GM21360 (cell line): ENCODE measurements around the gene ECD.
"Not testable (repeated sequence)": the region's sequence is repeated elsewhere in the genome, so short reads cannot be mapped to it uniquely, and the experiment has no call there.

Source experiments
- ATAC-seq: cut with Tn5 transposase; IDR thresholded peaks from one replicate; pipeline ENCODE4 v1.9.1; 2021; ENCODE audit warnings: mild to moderate bottlenecking, moderate library complexity; ENCODE audit not compliant: unreplicated experiment

ECD gene

GRCh38 chr10:73161079-73161478, 6.7 kb downstream of the ECD start:
- ATAC-seq: no peak

GRCh38 chr10:73159038-73159648, 8.7 kb downstream of the ECD start:
- no peak for ATAC-seq

GRCh38 chr10:73156054-73156453, 11.8 kb downstream of the ECD start:
- ATAC-seq: no peak

GRCh38 chr10:73152009-73152408, 15.8 kb downstream of the ECD start:
- ATAC-seq: no peak

- not testable (repeated sequence) for ATAC-seq
These were observed 17.0 kb downstream of the ECD start for GRCh38 chr10:73150633-73151413.

- ATAC-seq: no peak
These were observed 26.2 kb downstream of the ECD start for GRCh38 chr10:73141603-73142002.

GRCh38 chr10:73139251-73139650, 28.6 kb downstream of the ECD start:
- ATAC-seq: no peak

GRCh38 chr10:73136627-73137026, 31.2 kb downstream of the ECD start:
- ATAC-seq: no peak

GRCh38 chr10:73134727-73135126, 33.1 kb downstream of the ECD start:
- no peak for ATAC-seq

- no peak for ATAC-seq
These were observed 35.7 kb downstream of the ECD start for GRCh38 chr10:73131913-73132686.

GRCh38 chr10:73131301-73131700, 36.5 kb downstream of the ECD start:
- ATAC-seq: no peak

- no peak for ATAC-seq
These were observed 41.5 kb downstream of the ECD start for GRCh38 chr10:73126343-73126742.

GRCh38 chr10:73119952-73120351, 47.9 kb downstream of the ECD start:
- ATAC-seq: no peak

- ATAC-seq: no peak
These were observed 48.4 kb downstream of the ECD start for GRCh38 chr10:73119457-73119856.

GRCh38 chr10:73117976-73118743, 49.6 kb downstream of the ECD start:
- ATAC-seq: peak; percentile 62

GRCh38 chr10:73116017-73116416, 51.8 kb downstream of the ECD start:
- no peak for ATAC-seq

- no peak for ATAC-seq
These were observed 54.3 kb downstream of the ECD start for GRCh38 chr10:73113551-73113950.

- not testable (repeated sequence) for ATAC-seq
These were observed 55.8 kb downstream of the ECD start for GRCh38 chr10:73112032-73112431.

GRCh38 chr10:73110345-73110849, 57.4 kb downstream of the ECD start, which contains the start of gene NUDT13:
TSS of gene NUDT13 (plus strand) at chr10:73110455. CDS start at chr10:73114366, 3,911 bp downstream.
- no peak for ATAC-seq

- ATAC-seq: not testable (repeated sequence)
These were observed 58.6 kb downstream of the ECD start for GRCh38 chr10:73109248-73109652.

GRCh38 chr10:73106301-73106700, 61.5 kb downstream of the ECD start:
- no peak for ATAC-seq
